Subcutaneous adipose tissue (tissue), 4 donors: ENCODE measurements around the gene ITIH5. TPM values are rescaled to one million over a fixed set of nuclear protein-coding genes. Genes with fewer than 3 reads are reported as not detected.

Source experiments
- total RNA-seq, 4 donors: library from RNA; depleted of rRNA; stranded (reverse); fragments of >200 nt; gene quantifications; one replicate each; pipeline ENCODE4 v1.1.0, GENCODE V29; 2016
- TF ChIP-seq, protein P1 (sequence below): fragments of 450-650 bp; IDR thresholded peaks from one replicate; pipeline ENCODE4 v1.5.1; 2016; ENCODE audit warnings: low read depth, mild to moderate bottlenecking, control low read depth, antibody characterized with exemption, moderate library complexity

The ITIH5 gene
- total RNA-seq, 4 donors from 2014 or later: 149 to 377 (median 239) TPM

DNA sequence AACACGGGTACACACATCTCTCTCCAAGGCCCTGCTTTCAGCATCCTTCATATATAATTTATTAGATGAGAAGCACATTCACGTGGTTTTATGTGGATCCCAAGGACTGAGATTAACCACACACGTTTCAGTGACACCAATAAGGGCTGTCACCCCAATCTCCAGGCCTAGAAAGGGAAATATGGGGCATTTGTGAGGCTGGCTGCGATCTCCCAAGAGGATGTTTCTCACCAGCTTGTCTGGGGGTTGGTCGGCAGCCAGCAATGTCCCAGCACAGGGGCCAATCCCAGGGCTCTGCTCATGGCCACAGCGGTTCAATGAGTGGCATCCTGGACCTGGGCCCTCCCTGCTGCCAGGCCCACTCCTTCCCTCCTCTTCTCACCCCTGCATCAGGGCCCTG, 115.5 kb downstream of the ITIH5 start:
- TF ChIP-seq, protein P1, sequence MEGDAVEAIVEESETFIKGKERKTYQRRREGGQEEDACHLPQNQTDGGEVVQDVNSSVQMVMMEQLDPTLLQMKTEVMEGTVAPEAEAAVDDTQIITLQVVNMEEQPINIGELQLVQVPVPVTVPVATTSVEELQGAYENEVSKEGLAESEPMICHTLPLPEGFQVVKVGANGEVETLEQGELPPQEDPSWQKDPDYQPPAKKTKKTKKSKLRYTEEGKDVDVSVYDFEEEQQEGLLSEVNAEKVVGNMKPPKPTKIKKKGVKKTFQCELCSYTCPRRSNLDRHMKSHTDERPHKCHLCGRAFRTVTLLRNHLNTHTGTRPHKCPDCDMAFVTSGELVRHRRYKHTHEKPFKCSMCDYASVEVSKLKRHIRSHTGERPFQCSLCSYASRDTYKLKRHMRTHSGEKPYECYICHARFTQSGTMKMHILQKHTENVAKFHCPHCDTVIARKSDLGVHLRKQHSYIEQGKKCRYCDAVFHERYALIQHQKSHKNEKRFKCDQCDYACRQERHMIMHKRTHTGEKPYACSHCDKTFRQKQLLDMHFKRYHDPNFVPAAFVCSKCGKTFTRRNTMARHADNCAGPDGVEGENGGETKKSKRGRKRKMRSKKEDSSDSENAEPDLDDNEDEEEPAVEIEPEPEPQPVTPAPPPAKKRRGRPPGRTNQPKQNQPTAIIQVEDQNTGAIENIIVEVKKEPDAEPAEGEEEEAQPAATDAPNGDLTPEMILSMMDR: no peak

DNA sequence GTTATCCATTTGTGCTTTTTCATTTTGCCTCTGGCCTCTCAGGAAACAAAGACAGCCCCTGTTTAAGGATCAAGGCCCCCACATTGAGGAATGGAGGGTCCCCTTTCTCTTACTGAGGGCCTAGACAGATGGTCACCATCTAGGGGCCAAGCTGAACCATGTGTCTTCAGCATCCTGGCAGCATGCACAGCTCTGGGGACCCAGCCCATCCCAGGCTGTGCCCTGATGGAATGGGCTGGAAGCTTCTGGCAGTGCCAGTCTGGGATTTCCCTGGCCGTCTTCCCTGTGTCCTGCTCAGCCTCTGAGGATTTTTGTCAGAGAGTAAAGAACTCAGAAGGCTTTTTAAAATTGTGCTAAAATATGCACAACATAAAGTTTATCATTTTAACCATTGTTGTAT, 116.8 kb downstream of the ITIH5 start:
- TF ChIP-seq, protein P1: no peak

DNA sequence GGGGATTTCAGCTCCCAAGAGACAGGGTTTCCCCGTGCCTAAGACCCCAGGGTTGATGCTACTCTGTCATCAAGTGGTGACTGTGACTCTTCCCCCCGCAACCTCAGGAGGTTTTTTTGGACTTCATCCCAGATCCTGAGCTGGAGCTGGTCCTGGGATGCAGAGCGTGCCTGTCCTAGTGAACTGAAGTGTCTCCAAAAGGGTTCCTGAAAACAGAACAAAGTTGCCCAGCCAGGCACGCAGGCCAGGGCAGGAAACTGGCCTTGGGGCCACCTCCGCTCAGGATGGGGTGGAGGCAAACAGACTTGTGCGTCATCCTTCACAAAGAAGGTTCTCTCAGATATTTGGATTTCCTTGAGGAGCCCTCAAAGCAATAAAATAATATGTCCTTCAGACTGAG, 118.9 kb downstream of the ITIH5 start:
- TF ChIP-seq, protein P1: no peak

DNA sequence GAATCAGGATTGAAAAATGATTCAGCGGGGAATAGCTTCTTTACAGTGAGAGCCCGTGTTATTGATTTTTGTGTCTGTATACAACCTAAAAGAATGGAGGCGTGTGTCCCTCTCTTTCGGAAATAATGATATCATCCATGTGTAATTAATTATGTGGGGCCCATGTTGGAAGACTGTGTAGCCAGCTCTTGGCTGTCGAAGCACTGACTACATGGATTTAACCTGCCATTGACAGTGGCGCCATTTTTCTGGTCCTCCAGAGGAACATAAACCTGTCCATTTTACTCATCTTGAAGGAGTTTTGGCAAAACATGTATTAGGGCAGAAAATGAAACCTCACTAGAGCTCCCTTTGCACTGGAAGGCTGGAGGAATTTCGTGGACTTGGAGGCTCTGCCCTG, 119.6 kb downstream of the ITIH5 start:
- TF ChIP-seq, protein P1: no peak

DNA sequence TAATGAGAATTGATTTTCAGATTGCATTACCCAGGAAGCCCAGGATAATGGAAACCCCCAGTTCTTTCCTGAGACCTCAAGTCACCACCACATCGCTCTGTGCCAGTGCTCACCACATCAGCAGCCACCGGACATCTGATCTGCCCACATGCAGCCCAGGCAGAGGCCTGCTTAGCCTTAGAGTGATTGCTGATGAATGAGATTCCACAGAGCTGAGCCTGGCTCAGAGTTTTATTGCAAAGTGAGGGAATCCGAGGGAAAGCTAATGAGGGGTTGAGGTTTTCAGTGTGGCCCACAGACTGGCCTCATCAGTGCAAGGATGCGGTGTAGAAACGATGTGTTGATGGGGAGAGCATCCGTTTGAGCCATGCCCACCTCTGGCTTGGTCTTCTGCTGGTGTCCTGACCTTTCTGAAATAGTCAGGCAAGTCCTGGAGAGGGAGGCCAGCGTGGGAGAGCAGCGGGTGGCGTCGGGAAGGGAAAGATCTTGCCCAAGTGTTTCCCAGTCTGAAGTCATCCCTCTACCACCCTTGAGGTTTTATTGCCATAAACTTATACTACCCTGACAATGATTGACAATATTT, 120.3 kb downstream of the ITIH5 start:
- TF ChIP-seq, protein P1: no peak

DNA sequence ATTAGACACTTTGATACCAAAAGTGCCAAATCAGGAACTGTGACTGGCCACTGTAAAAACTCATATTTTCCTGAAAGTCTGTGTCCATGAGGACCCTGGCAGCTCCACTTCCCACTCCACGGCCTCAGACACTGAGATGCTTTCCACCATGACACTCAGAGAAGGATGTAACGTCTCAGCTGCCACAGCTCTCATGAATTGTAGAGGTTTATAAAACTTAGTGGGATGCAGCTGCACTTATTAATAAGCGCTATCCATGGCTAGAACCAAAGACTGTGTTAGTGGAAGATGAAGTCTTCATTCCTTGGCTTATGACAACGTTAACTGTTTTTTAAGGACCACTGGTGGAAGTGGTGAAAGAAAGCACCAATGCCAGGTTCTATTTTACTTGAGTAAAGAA, 121.0 kb downstream of the ITIH5 start:
- TF ChIP-seq, protein P1: no peak

DNA sequence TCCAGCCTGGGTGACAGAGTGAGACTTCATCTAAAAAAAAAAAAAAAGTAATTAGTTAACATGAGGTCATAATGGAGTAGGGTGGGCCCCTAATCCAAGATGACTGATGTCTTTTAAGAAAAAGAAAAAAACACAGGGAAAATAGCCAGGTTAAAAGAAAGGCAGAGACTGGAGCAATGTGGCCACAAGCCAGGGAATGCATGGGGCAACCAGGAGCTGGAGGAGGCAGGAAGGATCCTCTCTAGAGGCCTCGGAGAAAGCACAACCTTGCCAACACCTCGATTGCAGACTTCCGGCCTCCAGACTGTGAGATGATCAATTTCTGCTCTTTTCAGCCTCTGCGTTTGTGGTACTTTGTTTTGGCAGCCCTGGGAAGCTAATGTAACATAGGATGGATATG, 121.5 kb downstream of the ITIH5 start:
- TF ChIP-seq, protein P1: no peak
